ENCODE results near the gene MON2. TPM values are rescaled to one million over a fixed set of nuclear protein-coding genes. Genes with fewer than 3 reads are reported as not detected.

The MON2 gene
- 24.3 and 24.7 TPM in 2 replicates for total RNA-seq

GRCh38 chr12:62466594-62467491 is at the start of gene MON2:
Gene MON2 (plus strand): TSS chr12:62466826. CDS start chr12:62467208, 382 bp downstream.

Other genes starting within 250 kb of the MON2 start
- 20.3 and 21.4 TPM in 2 replicates for gene USP15, start 206.4 kb upstream of the MON2 start, total RNA-seq